ENCODE measurements around the gene MCOLN2. TPM values are rescaled to one million over a fixed set of nuclear protein-coding genes. Genes with fewer than 3 reads are reported as not detected.

Gene MCOLN2
- total RNA-seq, 1 experiment from 2014 or later: 1.7 TPM

DNA sequence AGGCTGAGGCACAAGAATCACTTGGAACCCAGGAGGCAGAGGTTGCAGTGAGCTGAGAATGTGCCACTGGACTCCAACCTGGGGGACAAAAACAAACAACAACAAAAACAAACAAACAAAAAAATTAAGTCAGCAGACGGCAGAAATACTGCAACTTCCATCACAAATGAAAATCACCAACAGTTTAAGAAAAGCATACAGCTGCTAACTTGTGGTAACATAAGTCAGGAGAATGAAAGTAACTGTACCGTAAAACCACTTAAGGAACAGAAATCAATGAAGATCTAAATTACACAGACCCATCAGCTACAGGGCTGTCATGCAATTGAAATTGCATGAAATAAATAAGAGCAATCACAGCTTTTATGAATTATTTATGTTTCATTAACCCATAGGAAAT, 25.0 kb downstream of the MCOLN2 start:
- Histone ChIP-seq H3K27ac (ENCODE audit: low read depth, low read length, poor library complexity, severe bottlenecking) (no peak overlapping the region), H3K36me3 (ENCODE audit: insufficient read depth, low read length, poor library complexity, severe bottlenecking) (no peaks in the 10 kb centered on the region), H3K4me1 (ENCODE audit: insufficient read depth, low read length, poor library complexity, severe bottlenecking) (no peaks in the 10 kb centered on the region), H3K27me3 (replicated peaks; ENCODE audit: insufficient read depth, low read depth, low read length, poor library complexity) (no peaks in the 10 kb centered on the region), H3K4me3 (ENCODE audit: low read depth, low read length, poor library complexity, severe bottlenecking) (no peak overlapping the region), H3K9me3 (ENCODE audit: low read depth, low read length, poor library complexity, severe bottlenecking) (no peaks in the 10 kb centered on the region)
- BruUV-seq (replicated peaks): no TSS peak
- intact Hi-C loops (cut with micrococcal nuclease; ENCODE audit: unreplicated experiment): no loop called here
- ChIA-PET CTCF (no interaction called here), POLR2A (ENCODE audit: low non-redundant PET) (no interaction called here)
- TF ChIP-seq, protein P1, sequence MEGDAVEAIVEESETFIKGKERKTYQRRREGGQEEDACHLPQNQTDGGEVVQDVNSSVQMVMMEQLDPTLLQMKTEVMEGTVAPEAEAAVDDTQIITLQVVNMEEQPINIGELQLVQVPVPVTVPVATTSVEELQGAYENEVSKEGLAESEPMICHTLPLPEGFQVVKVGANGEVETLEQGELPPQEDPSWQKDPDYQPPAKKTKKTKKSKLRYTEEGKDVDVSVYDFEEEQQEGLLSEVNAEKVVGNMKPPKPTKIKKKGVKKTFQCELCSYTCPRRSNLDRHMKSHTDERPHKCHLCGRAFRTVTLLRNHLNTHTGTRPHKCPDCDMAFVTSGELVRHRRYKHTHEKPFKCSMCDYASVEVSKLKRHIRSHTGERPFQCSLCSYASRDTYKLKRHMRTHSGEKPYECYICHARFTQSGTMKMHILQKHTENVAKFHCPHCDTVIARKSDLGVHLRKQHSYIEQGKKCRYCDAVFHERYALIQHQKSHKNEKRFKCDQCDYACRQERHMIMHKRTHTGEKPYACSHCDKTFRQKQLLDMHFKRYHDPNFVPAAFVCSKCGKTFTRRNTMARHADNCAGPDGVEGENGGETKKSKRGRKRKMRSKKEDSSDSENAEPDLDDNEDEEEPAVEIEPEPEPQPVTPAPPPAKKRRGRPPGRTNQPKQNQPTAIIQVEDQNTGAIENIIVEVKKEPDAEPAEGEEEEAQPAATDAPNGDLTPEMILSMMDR (conservative IDR thresholded peaks at IDR 0.05; ENCODE audit: low read depth, low read length): no peak
- TF ChIP-seq EZH2 (IDR thresholded peaks at IDR 0.05; ENCODE audit: borderline replicate concordance, low read depth, low read length, poor library complexity, severe bottlenecking): no peak
- DNase-seq (ENCODE audit: low spot score): no peak

DNA sequence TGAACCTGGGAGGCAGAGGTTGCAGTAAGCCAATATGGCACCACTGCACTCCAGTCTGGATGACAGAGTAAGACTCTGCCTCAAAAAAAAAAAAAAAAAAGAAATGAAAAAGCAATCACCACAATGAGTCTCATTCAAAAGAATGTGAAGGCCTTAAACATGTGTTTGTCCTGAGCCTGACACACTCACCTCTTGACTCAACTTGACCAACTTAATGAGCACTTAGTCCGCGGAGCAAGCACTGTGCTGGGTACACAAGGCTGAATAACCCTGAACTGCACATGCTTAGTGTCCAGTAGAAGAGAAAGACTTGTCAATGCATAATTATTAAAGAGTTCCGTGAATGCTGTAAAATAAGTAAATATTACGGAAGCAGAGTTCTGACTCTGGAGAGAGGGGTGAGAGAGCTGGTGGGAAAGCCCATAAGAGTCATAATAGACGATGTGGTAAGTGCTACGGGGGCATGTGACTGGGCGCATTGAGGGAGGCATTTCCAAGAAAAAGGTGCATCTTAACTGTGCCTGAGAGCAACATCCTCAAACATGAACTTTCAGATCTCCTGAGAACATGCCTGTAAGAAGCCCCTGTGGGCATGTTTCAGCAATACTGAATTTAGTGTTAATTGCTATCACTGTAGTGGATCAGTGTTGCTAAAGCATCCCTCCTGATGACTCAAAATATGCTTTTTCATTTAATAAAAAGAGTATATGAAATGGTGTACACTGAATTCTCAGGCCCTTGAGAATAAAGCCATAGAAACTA, 27.2 kb downstream of the MCOLN2 start:
- no peaks in the 10 kb centered on the region for H3K36me3 ChIP-seq (ENCODE audit: insufficient read depth, low read length, poor library complexity, severe bottlenecking)
- ChIA-PET POLR2A (ENCODE audit: low non-redundant PET) (no interaction called here), CTCF (no interaction called here)
- intact Hi-C loops (cut with micrococcal nuclease; ENCODE audit: unreplicated experiment): no loop called here
- TF ChIP-seq, protein P1 (conservative IDR thresholded peaks at IDR 0.05; ENCODE audit: low read depth, low read length): no peak
- TF ChIP-seq EZH2 (IDR thresholded peaks at IDR 0.05; ENCODE audit: borderline replicate concordance, low read depth, low read length, poor library complexity, severe bottlenecking): no peak
- H3K27ac ChIP-seq (ENCODE audit: low read depth, low read length, poor library complexity, severe bottlenecking): no peak overlapping the region
- no TSS peak for BruUV-seq (replicated peaks)
- no peak for DNase-seq (ENCODE audit: low spot score)
- H3K9me3 ChIP-seq (ENCODE audit: low read depth, low read length, poor library complexity, severe bottlenecking): no peaks in the 10 kb centered on the region
- no peak overlapping the region for H3K4me3 ChIP-seq (ENCODE audit: low read depth, low read length, poor library complexity, severe bottlenecking)
- H3K27me3 ChIP-seq (replicated peaks; ENCODE audit: insufficient read depth, low read depth, low read length, poor library complexity): no peaks in the 10 kb centered on the region
- no peaks in the 10 kb centered on the region for H3K4me1 ChIP-seq (ENCODE audit: insufficient read depth, low read length, poor library complexity, severe bottlenecking)

- no peak for DNase-seq (ENCODE audit: low spot score)
- TF ChIP-seq, protein P1 (conservative IDR thresholded peaks at IDR 0.05; ENCODE audit: low read depth, low read length): no peak
- TF ChIP-seq EZH2 (IDR thresholded peaks at IDR 0.05; ENCODE audit: borderline replicate concordance, low read depth, low read length, poor library complexity, severe bottlenecking): no peak
- no peak overlapping the region for H3K27ac ChIP-seq (ENCODE audit: low read depth, low read length, poor library complexity, severe bottlenecking)
- H3K36me3 ChIP-seq (ENCODE audit: insufficient read depth, low read length, poor library complexity, severe bottlenecking): no peaks in the 10 kb centered on the region
- ChIA-PET CTCF (no interaction called here), POLR2A (ENCODE audit: low non-redundant PET) (no interaction called here)
- H3K27me3 ChIP-seq (replicated peaks; ENCODE audit: insufficient read depth, low read depth, low read length, poor library complexity): no peaks in the 10 kb centered on the region
- BruUV-seq (replicated peaks): no TSS peak
- no peak overlapping the region for H3K4me3 ChIP-seq (ENCODE audit: low read depth, low read length, poor library complexity, severe bottlenecking)
- no peaks in the 10 kb centered on the region for H3K9me3 ChIP-seq (ENCODE audit: low read depth, low read length, poor library complexity, severe bottlenecking)
- H3K4me1 ChIP-seq (ENCODE audit: insufficient read depth, low read length, poor library complexity, severe bottlenecking): no peaks in the 10 kb centered on the region
- intact Hi-C loops (cut with micrococcal nuclease; ENCODE audit: unreplicated experiment): no loop called here
Observed at GRCh38 chr1:84968865-84969264, 28.0 kb downstream of the MCOLN2 start.

All from A673 (cell line).